Lower leg skin (tissue), 3 donors: ENCODE measurements around the gene USP7.

ENCODE experiments used
- POLR2A ChIP-seq, 2 donors: fragments of 450-650 bp; IDR thresholded peaks; one replicate each; pipeline ENCODE4 v1.6.1; 2016 to 2017; ENCODE audit warnings: antibody characterized with exemption in 2 of 2, mild to moderate bottlenecking in 1 of 2, moderate library complexity in 1 of 2
- TF ChIP-seq, protein P1 (sequence below), 3 donors: fragments of 450-650 bp; IDR thresholded peaks; one replicate each; pipeline ENCODE4 v1.5.1; 2016; ENCODE audit warnings: antibody characterized with exemption in 3 of 3, mild to moderate bottlenecking in 3 of 3, moderate library complexity in 2 of 3

DNA sequence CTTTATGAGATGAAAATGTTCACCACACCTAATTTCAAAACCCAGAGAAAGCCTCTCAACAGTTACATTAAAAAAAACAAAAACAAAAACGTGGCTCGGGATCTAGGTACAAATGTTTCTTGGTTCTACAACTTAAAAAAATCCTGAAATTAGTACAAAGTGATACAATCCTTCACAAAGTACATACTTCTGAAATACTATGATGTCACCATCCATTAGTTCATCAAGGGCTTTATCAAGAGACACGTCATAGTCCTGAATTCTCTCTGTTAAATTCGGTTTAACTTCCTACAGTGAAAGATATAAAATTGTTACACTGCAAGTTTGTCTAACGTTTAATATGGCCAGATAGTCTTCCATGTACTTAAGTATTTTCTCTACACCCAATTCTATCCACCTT is 63.4 kb downstream of the USP7 start:
- TF ChIP-seq, protein P1, sequence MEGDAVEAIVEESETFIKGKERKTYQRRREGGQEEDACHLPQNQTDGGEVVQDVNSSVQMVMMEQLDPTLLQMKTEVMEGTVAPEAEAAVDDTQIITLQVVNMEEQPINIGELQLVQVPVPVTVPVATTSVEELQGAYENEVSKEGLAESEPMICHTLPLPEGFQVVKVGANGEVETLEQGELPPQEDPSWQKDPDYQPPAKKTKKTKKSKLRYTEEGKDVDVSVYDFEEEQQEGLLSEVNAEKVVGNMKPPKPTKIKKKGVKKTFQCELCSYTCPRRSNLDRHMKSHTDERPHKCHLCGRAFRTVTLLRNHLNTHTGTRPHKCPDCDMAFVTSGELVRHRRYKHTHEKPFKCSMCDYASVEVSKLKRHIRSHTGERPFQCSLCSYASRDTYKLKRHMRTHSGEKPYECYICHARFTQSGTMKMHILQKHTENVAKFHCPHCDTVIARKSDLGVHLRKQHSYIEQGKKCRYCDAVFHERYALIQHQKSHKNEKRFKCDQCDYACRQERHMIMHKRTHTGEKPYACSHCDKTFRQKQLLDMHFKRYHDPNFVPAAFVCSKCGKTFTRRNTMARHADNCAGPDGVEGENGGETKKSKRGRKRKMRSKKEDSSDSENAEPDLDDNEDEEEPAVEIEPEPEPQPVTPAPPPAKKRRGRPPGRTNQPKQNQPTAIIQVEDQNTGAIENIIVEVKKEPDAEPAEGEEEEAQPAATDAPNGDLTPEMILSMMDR (IDR thresholded peaks at IDR 0.05) = no peak
- no peak for TF ChIP-seq POLR2A (IDR thresholded peaks at IDR 0.05)
